AG04450 (cell line): ENCODE results near the gene SMAD3. TPM values are rescaled to one million over a fixed set of nuclear protein-coding genes. Genes with fewer than 3 reads are reported as not detected.
"Not testable (repeated sequence)": the region's sequence is repeated elsewhere in the genome, so short reads cannot be mapped to it uniquely, and the experiment has no call there.

ENCODE experiments used
- CTCF ChIA-PET: fragments of 300-600, 350-600 bp; formaldehyde crosslinking; extraction: SDS; loops from one replicate; lab custom pipeline; 2022; ENCODE audit warnings: antibody characterized with exemption, inconsistent platforms; lab: Charles Lee
- POLR2A ChIA-PET: fragments of 350-600 bp; formaldehyde crosslinking; extraction: SDS; loops from one replicate; lab custom pipeline; 2021; ENCODE audit warnings: antibody characterized with exemption, inconsistent platforms; lab: Yijun Ruan, JAX
- DNase-seq: peaks from one replicate; pipeline ENCODE4 v3.0.0-alpha.2; 2011; ENCODE audit warnings: low read depth, low spot score
- H3K27ac ChIP-seq: one replicate; pipeline ENCODE4 v1.5.1; 2012; ENCODE audit warnings: low read depth, low read length, control low read depth
- H3K27me3 ChIP-seq: one replicate; pipeline ENCODE4 v1.6.0; 2012; ENCODE audit warnings: low read length; ENCODE audit not compliant: control insufficient read depth, insufficient read depth
- H3K4me3 ChIP-seq: 2 replicates; pipeline ENCODE4 v1.5.1; 2011; ENCODE audit warnings: mild to moderate bottlenecking, low read depth, low read length, control low read depth
- H3K9me3 ChIP-seq: 2 replicates; pipeline ENCODE4 v1.5.1; 2012; ENCODE audit warnings: low read length; ENCODE audit not compliant: control insufficient read depth, insufficient read depth
- polyA plus RNA-seq: library from polyadenylated mRNA; depleted of rRNA; stranded (reverse); fragments of >200 nt; gene quantifications from 2 replicates; pipeline ENCODE4 v1.2.3, GENCODE V29; 2011
- TF ChIP-seq, protein P1 (sequence below): IDR thresholded peaks from 2 replicates; pipeline ENCODE4 v1.5.1; 2011; ENCODE audit warnings: low read depth, low read length, control low read depth, inconsistent platforms

SMAD3 gene
- polyA plus RNA-seq, 1 experiment, result 115 TPM

DNA sequence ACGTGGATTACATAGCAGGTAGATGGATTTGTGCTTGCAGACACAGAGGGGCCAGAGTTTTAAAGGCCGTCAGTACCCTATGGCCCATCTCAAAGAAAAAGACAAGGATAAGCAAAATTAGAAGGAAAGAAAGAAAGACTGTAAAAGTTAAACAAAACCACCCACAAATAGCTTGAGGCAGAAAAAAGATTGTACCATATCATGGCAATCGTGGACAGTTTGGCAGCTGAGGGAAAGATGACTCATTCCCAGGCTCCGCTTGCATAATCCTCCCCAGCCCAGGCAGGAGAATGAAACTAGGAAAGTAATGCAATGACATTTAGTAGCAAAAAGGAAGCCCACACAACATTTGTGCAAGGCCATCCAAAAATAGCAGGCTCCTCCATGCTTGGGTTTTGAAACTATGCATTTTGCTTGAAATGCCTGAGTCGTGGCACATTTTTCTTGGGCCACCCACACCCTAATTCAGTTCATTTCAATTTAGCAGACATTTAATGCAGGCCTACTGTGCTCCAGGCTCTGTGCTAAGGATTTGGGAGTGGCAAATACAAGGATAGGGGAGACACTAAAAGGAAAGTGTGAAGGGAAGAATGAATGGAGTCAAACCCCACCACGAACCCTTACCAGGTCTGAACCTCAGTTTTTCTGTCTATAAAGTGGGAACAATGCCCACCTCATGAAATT lies 40.9 kb upstream of the SMAD3 start:
- peak; percentile 92 for DNase-seq
- Histone ChIP-seq H3K9me3 (no peaks in the 10 kb centered on the region), H3K27ac (peak overlapping the region; percentile 92), H3K27me3 (no peaks in the 10 kb centered on the region), H3K4me3 (no peak overlapping the region)
- ChIA-PET POLR2A (interaction anchor here (0.7 to 3.0 kb wide), 4 partner anchors 18 to 55 kb away, joined by 3 to 12 read pairs (median 6); partner anchors contain the start of gene SMAD3), CTCF (no interaction called here)
- TF ChIP-seq, protein P1, sequence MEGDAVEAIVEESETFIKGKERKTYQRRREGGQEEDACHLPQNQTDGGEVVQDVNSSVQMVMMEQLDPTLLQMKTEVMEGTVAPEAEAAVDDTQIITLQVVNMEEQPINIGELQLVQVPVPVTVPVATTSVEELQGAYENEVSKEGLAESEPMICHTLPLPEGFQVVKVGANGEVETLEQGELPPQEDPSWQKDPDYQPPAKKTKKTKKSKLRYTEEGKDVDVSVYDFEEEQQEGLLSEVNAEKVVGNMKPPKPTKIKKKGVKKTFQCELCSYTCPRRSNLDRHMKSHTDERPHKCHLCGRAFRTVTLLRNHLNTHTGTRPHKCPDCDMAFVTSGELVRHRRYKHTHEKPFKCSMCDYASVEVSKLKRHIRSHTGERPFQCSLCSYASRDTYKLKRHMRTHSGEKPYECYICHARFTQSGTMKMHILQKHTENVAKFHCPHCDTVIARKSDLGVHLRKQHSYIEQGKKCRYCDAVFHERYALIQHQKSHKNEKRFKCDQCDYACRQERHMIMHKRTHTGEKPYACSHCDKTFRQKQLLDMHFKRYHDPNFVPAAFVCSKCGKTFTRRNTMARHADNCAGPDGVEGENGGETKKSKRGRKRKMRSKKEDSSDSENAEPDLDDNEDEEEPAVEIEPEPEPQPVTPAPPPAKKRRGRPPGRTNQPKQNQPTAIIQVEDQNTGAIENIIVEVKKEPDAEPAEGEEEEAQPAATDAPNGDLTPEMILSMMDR, result no peak

DNA sequence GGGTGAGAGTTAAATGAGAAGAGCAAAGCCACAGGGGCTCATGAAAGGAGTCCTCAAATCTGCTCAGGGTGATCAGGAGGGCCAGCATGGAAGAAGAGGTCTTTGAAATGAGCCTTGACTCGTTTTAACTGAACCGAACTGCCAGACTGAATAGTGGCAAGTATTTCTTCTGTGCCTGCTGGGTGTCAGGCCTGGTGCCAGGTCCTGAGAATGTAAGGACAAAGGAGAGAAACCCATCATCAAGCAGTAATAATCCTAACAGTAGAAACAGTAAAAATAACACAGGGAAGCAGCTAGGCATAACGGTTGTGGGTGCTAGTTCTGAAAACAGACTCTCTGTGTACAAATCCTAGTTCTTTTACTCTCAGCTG lies 40.4 kb upstream of the SMAD3 start:
- DNase-seq, result no peak
- Histone ChIP-seq H3K27ac (peak overlapping the region; percentile 92), H3K9me3 (no peaks in the 10 kb centered on the region), H3K4me3 (no peak overlapping the region), H3K27me3 (no peaks in the 10 kb centered on the region)
- TF ChIP-seq, protein P1, result no peak
- POLR2A ChIA-PET, result interaction anchor here (1.7 to 3.0 kb wide), 2 partner anchors 18 to 41 kb away, joined by 7 to 12 read pairs; partner anchors contain the start of gene SMAD3
- CTCF ChIA-PET, result no interaction called here

DNA sequence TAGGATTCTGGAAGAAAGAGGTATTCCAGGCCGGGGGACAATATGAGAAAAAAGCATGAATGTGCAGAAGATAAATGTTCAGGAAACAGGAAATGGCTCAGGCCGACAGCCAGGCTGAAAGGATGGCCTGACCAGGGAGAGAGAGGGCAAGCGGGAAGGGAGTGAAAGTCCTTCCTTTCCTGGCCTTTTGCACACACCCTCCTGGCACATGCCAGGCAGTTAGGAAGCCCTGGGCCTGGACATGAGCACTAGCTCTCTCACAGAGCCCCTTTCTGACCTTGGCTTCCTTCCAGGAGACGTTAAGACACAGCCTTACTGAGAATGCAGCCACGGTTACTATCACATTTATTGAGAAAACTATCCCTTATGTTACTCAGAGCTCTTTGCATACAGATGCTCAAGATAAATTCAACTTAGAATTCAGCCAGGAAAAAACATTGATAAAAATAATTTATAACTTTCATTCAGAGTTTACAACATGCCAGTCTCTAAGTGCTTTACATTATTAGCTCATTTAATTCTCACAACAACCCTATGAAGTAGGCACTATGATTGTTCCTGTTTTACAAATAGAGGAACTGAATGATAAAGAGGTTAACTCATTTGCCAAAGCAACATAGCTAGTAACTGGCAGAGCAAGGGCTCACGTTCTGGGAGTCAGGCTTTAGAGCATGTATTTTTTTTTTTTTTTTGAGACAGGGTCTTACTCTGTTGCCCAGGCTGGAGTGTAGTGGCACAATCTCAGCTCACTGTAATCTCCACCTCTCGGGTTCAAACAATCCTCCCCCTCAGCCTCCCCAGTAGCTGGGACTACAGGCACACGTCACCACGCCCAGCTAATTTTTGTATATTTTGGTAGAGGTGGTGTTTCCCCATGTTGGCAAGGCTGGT lies 39.4 kb upstream of the SMAD3 start:
- ChIA-PET POLR2A (interaction anchor here (0.6 to 3.0 kb wide), 4 partner anchors 17 to 385 kb away, joined by 5 to 12 read pairs (median 8); partner anchors contain the start of gene SMAD3), CTCF (interaction anchor here (0.7 kb wide), 1 partner anchor 114 kb away, joined by 3 read pairs; no protein-coding TSS in a partner anchor)
- Histone ChIP-seq H3K9me3 (no peaks in the 10 kb centered on the region), H3K27me3 (no peaks in the 10 kb centered on the region), H3K4me3 (no peak overlapping the region), H3K27ac (peak overlapping the region; percentile 92)
- TF ChIP-seq, protein P1, result no peak
- no peak for DNase-seq

DNA sequence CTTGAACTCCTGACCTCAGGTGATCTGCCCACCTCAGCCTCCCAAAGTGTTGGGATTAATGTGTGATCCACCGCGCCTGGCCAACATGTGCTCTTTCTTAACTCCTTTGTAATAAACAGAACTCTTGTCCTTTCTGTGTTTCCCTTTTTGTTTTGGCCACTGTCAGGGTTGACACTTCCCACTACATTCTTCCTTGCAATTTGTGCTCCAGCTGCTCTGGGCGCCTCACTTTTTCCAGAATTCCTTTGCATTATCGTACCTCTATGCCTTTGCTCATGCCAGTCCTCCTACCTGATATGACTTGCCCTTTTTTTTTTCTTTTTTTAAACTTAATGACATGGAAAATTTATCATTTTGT lies 38.8 kb upstream of the SMAD3 start:
- H3K4me3 ChIP-seq, result no peak overlapping the region
- H3K9me3 ChIP-seq, result no peaks in the 10 kb centered on the region
- peak overlapping the region; percentile 47 for H3K27ac ChIP-seq
- TF ChIP-seq, protein P1, result no peak
- POLR2A ChIA-PET, result interaction anchor here (0.6 to 1.3 kb wide), 3 partner anchors 23 to 384 kb away, joined by 5 to 8 read pairs (median 7); partner anchors contain the start of gene SMAD3
- CTCF ChIA-PET, result no interaction called here
- DNase-seq, result no peak
- H3K27me3 ChIP-seq, result no peaks in the 10 kb centered on the region

DNA sequence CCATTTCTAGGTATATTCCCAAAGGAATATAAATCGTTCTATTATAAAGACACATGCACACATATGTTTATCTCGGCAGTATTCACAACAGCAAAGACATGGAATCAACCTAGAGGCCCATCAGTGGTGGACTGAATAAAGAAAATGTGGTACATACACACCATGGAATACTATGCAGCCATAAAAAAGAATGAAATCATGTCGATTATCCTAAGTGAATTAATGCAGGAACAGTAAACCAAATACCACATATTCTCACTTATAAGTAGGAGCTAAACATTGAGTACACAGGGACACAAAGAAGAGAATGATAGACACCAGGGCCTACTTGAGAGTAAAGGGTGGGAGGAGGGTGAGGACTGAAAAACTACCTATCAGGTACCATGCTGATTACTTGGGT lies 37.0 kb upstream of the SMAD3 start:
- H3K27ac ChIP-seq, H3K9me3 ChIP-seq, H3K4me3 ChIP-seq, DNase-seq, POLR2A ChIA-PET, CTCF ChIA-PET, H3K27me3 ChIP-seq: not testable (repeated sequence)
